HuH-7.5 (cell line): ENCODE results near the gene TTC39A.
A peak's percentile ranks its signal among the peaks of the same experiment; 100 is the strongest.

Experiments used
- DNase-seq: peaks from one replicate; pipeline ENCODE4 v3.0.0; 2011; ENCODE audit warnings: low spot score

TTC39A gene

GRCh38 chr1:51330331-51331201 lies at the start of gene TTC39A:
TTC39A (minus strand) TSS chr1:51330562; CDS start chr1:51330477, 85 bp downstream.
- peak; percentile 38 for DNase-seq

GRCh38 chr1:51378871-51379270 lies 48.5 kb upstream of the TTC39A start:
- DNase-seq, result no peak

- no peak for DNase-seq
Observed at GRCh38 chr1:51373898-51374297, 43.5 kb upstream of the TTC39A start.

DNA sequence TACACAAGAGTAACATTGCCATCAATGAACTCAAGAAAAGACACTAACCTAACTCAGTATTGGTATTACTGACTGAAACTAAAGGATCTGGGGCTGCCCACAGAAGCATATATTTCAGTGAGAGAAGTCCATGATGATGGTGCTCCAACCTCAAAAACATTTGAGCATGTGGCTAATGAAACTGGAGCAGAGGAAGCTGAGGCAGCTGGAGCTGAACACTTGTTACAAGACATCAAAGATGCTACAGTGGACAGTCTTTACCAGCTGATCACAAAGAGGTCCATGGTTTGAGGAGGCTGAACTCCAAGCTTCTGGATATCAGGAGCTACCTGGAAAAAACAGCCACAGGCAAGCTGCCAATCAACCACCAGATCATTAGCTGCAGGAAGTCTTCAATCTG lies 42.2 kb upstream of the TTC39A start:
- DNase-seq, result no peak

- DNase-seq, result no peak
Observed at GRCh38 chr1:51369171-51369570, 38.8 kb upstream of the TTC39A start.

GRCh38 chr1:51365774-51366173 lies 35.4 kb upstream of the TTC39A start:
- DNase-seq, result no peak

- no peak for DNase-seq
Observed at GRCh38 chr1:51359879-51360278, 29.5 kb upstream of the TTC39A start.

- no peak for DNase-seq
Observed at GRCh38 chr1:51355382-51355781, 25.0 kb upstream of the TTC39A start.

DNA sequence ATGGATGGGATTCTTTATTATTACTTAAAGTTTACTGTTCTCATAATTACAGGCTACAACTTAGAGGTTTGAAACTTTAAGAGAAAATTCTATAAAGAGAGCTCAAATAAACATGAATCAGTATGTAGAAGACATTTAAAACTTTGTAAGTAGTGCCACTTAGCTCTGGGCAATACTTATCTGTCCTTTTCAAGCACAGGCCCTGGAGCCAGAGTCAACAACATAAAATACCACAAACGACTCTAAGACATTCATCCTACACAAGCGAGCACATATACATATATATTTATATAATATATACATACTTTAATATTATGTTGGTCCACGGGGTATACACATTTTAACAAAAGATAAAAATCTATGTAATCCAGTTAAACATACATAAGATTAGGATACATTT lies 24.1 kb upstream of the TTC39A start:
- no peak for DNase-seq

DNA sequence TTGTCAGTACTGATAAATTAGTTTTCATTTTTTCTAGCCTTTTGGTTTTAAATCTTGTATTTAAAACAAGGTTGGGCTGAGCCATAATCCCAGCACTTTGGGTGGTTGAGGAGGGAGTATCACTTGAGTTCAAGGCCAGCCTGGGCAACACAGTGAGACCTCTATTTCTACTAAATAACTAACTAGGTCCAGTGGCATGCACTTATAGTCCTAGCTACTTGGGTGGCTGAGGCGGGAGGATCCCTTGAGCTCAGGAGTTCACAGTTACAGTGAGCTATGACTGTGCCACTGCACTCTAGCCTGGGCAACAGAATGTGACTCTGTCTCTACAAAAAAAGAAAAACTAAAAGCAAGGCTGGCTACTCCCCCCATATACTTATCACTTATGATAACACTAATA lies 21.5 kb upstream of the TTC39A start:
- DNase-seq, result no peak

DNA sequence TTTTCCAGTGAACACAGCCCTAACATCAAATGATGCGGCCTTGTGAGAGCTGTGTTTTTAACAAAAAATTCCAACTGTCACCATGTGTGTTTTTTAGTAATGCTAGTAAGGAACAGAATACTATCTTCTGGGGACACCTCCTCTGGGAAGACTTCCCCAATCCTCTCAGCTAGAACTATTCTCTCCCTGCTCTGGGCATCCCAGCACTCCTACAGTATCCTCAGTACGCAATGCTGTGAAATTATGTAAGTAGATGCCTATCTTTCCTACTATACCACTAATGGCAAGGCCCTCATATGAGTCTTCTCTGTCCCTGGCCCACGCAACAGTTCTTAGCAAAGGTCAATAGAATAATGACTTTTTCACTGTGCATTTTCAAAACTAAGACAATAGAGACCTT lies 19.5 kb upstream of the TTC39A start:
- DNase-seq, result no peak

GRCh38 chr1:51348147-51348527 lies 17.8 kb upstream of the TTC39A start:
- no peak for DNase-seq

- no peak for DNase-seq
Observed at GRCh38 chr1:51347398-51348146, 17.2 kb upstream of the TTC39A start.

DNA sequence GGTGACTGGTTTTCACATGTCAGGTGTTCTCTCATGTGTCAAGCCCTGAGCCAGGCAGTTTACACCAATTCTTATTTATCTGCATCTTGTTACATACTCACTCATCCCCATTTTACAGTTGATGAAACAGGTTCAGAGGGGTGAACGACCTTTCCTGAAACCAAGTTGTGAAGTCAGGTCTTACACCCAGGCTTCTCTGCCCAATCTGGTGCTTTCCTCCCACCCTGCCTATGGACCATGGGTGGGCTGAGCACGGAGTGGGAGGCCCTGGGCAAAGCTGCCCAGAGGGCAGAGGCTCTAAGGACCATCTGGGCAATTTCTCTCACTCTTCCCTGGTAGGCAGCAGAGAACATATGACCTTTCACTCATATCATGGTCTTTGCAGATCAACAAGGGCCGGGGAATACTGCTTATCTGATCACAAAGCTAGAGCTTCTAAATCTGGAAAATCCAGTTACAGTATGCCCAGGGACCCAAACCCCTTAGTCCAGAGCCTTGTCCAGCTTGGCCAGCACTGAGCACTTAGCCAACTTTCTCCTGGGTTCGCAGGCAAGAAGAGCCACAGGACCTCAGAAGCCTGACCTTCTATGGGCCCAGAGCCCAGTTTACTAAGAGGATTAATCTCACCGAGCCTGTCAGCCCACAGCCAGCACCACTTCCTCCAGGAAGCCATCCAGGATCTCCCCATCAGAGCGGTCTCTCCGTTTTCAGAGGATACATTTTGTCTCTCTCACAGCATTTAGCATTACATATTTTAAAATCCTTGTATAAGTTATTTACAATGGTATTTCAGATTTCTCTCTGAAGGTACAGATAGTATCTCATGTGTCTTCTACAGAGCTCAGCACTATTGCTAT lies 16.0 kb upstream of the TTC39A start:
- no peak for DNase-seq

DNA sequence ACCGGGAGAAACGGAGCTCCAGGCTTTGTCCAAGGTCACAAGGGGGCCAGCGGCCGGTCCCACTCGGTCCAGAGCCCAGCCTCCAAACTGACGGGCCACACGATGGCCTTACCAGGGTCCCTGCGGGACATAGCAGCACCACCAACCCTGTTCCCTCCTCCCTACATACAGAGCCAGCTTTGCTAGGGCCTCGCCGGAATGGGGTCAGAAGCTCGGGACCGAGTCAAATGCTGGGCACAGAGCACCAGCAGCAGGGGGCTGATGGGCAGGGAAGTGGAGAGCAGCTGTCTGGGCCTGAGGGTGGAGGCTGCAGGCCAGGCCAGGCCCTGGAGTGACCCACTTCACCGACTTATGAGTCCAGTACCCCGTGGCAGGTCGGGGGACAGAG lies 14.9 kb upstream of the TTC39A start:
- no peak for DNase-seq

DNA sequence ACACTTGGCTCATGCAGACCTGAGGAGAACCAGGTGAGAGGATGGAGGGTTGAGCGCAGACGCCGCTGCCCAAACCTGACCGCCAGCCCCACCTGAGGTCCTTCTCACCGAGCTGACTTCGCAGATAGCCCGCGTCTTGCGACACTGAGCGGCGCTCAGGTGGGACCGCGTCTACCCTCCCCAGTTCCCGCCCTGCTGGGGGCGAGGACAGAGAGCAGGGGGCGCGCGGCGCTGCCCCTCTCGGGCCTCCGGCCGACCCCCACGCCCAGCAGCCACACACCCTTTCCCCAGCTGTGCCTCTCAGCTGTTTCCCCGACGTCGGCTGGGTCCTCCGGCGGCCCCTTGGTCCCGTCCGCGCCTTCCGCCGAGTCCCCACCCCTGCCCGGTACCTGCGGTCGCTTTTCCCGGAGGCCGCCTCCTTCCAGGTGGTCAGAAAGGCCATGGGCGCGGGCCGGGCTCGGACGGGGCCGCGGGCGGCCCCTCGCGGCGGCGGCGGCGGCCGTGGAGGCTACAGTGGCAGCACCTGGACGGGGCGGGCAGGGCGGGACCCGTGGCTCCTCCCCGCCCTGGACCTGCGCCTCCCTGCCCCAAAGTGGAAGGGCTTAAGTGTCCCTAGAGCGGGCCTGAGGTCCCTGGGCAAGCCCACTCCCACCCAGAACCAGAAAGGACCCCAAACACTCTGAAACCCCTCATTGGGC lies 14.4 kb upstream of the TTC39A start:
- DNase-seq, result peak; percentile 52

DNA sequence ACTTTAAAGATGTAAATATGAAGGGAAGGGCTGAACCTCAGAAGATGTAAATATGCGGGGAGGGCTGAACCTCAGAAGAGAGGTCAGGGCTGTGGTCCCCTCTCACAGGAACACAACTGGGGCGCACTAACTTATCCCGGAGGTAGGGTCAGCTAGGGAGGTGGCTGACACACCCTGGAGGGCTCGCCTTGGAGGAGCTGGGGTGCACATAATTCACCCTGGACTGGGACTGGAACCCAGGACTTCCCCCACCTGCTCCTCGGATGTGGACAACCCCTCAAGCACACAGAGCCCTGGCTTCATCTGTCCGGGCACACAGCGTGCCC lies 13.9 kb upstream of the TTC39A start:
- no peak for DNase-seq

- no peak for DNase-seq
Observed at GRCh38 chr1:51343624-51344023, 13.3 kb upstream of the TTC39A start.

DNA sequence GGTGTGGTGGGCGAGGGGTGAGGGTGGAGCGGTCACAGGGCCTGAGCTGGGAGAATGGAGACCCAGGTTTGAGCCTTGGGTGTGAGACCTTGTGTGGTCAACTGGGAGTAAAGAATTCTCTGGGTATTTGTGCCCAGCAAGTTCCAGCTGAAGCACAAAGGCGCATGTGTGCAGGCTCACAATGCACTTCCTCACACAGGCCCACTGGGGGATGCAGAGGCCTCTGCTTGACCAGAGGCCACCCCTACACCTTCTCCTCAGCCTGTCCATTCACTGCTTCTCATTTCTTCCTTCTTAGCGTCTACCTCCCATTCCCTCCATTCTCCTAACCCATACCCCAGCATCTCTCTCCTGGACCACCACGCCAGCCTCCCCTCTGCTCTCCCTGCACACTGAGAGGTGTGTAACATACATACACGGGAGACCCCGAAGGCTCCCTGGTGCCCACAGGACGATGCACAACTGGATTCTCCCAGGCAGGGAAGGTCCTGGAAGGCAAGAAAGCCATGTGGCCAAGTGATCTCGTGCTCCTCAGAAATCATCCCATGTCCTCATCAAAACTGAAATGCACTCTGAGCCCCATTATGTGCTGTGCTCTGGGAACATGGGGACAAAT lies 12.3 kb upstream of the TTC39A start:
- DNase-seq, result no peak

DNA sequence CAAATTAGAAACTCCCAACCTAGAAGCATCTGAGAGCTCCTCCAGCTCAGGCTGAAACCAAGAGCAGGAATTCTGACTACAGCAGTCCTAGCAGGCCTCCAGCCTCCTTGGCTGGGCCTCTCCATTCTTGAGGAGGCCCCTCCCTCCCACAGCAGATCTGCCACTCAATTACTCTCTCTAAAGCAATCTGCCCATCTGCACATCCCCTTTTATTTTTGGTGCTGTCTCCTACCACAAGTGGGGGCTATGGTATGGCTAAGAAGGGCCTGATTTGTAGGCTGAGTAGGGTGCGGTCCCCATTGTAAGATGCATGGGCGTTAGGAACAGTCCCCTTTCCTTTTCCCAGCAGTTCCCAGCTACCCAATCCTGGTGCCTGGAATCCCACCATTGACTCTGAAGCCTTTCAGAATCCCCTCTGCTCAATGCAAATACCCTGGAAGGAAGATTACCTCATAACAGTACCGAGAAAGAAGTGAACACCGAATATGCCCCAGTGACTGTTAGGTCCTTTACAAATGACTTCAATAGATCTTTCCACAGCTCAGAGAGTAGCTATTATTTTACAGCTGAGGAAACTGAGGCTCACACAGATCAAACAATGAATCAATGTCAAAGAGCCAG lies 11.6 kb upstream of the TTC39A start:
- DNase-seq, result no peak

- no peak for DNase-seq
Observed at GRCh38 chr1:51340380-51340779, 10.0 kb upstream of the TTC39A start.
